Measurements from ENCODE around the gene NYAP1.
"Not testable (repeated sequence)": the region's sequence is repeated elsewhere in the genome, so short reads cannot be mapped to it uniquely, and the experiment has no call there.

DNA sequence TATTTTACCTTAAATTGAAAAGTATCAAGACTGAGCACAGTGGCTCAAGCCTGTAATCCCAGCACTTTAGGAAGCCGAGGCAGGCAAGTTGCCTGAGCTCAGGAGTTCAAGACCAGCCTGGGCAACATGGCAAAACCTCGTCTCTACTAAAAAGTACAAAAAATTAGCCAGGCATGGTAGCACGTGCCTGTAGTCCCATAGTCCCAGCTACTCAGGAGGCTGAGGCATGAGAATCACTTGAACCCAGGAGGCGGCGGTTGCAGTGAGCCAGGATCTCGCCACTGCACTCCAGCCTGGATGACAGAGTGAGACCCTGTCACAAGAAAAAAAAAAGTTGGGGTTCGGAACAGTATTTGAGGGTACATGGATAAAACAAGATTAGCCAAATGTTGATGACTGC, 44.5 kb upstream of the NYAP1 start:
- not testable (repeated sequence) for TF ChIP-seq POLR2A, EP300 (IDR thresholded peaks at IDR 0.05)
- TF ChIP-seq, protein P1, sequence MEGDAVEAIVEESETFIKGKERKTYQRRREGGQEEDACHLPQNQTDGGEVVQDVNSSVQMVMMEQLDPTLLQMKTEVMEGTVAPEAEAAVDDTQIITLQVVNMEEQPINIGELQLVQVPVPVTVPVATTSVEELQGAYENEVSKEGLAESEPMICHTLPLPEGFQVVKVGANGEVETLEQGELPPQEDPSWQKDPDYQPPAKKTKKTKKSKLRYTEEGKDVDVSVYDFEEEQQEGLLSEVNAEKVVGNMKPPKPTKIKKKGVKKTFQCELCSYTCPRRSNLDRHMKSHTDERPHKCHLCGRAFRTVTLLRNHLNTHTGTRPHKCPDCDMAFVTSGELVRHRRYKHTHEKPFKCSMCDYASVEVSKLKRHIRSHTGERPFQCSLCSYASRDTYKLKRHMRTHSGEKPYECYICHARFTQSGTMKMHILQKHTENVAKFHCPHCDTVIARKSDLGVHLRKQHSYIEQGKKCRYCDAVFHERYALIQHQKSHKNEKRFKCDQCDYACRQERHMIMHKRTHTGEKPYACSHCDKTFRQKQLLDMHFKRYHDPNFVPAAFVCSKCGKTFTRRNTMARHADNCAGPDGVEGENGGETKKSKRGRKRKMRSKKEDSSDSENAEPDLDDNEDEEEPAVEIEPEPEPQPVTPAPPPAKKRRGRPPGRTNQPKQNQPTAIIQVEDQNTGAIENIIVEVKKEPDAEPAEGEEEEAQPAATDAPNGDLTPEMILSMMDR (IDR thresholded peaks at IDR 0.05): not testable (repeated sequence)

Data from upper lobe of left lung (tissue), 4 donors.